GM18520 (cell line): ENCODE results near the gene TNFRSF14.

ENCODE experiments used
- ATAC-seq: cut with Tn5 transposase; IDR thresholded peaks from one replicate; pipeline ENCODE4 v1.9.1; 2021; ENCODE audit not compliant: unreplicated experiment

TNFRSF14 gene

DNA sequence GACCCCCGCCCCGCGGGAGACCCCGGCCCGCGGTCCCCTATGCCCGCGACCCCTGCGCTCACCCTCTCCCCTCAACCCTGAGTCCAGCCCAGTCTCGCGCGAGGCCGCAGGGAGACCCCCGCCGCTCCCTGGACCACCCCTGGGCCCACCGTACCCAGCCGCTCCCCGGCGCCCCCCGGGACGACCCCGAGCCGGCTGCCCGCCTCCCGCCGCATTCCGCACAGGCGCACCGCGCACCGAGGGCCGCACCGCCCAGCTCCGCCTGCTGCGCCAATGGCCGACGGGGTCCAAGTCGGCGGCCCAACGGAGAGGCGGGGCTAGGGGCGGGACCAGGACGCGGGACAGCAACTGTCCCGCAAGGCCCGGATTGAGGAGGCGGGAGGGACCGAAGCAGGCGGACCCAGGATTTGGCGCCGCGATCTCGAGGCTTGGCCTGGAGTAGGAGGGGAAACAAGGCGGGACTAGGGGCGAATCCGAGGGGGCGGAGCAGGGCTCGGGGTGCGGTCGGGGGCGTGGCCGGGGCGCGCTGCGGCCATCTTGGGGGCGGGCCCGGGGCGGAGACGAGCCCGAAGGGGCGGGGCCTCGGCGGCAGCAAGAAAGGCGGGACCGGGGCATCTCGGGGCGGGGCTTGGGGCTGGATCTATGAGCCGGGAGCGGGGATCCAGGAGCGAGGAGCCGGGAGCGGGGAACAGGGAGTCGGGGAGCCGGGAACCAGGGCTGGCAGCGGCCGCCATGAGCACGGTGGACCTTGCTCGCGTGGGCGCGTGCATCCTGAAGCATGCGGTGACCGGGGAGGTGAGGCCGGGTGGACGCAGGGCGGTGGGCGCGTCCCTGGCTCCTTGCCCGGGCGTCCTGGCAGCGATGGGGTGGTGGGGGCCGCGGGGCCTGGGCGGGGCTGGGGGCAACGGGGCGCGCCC, 30.2 kb downstream of the TNFRSF14 start, which contains the start of gene PRXL2B:
TSS of gene PRXL2B (plus strand) at position 624 of the 917 bp plus-strand sequence. CDS start at position 733, 109 bp downstream.
- peak; percentile 56 for ATAC-seq

DNA sequence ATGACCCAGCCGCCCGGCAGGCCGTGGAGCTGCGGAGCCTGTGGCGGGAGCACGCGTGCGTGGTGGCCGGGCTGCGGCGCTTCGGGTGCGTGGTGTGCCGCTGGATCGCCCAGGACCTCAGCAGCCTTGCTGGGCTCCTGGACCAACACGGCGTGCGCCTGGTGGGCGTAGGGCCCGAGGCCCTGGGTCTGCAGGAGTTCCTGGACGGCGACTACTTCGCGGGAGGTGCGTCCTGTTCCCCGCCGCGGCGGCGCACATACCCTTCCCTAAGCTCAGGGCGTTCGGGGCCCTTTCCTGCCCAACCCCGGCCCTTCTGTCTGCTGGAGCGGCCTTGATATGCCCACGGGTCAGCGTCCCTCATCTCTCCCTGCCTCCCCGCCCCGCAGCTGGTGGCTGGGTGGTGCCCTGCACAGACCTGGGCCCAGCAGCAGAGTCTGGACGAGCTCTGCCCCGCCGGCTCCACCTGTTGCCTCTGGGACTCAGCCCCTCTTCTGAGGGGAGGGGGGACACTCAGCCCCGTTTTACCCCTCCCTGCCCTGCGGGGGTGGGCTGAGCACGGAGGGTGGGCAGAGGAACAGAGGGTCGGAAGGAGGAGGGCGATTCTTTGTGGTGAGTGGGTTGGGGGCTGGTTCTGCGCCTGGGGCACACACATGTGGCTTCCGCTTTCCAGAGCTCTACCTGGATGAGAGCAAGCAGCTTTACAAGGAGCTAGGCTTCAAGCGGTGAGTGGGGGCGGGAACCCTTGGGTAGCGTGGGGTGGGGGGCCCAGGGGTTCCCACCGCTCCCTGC, 31.1 kb downstream of the TNFRSF14 start:
- ATAC-seq, result no peak

DNA sequence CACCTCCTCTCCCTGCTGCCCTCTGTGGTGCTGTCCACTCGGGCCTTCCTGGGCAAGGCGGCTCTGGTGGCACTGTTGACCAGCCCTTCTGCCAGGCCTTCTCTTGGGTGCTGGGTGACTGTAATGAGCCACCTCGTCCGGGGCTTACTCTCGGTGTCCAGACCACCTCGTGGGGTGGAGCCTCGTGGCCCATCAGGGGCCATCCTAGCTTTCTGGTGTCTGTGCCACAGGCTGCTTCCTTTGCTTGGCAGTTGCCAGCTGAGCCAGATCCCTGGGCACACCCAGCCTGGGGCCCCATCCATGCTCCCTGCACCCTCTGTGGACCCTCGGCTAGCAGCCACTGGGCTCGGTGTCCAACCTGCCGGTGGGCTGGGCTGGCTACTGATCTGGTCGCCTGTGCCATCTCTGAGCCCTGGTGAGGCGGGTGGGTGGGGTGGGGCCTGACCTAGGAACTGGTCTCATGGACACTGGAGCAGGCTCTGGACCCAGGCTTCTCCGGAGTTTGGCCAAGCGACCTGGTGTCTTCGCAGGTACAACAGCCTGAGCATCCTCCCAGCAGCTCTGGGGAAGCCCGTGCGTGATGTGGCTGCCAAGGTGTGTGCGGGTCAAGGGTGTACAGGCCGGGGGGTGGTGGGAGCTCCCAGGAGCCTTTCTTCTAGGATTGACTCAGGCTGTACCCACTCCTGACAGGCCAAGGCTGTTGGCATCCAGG, 31.8 kb downstream of the TNFRSF14 start:
- ATAC-seq, result no peak

DNA sequence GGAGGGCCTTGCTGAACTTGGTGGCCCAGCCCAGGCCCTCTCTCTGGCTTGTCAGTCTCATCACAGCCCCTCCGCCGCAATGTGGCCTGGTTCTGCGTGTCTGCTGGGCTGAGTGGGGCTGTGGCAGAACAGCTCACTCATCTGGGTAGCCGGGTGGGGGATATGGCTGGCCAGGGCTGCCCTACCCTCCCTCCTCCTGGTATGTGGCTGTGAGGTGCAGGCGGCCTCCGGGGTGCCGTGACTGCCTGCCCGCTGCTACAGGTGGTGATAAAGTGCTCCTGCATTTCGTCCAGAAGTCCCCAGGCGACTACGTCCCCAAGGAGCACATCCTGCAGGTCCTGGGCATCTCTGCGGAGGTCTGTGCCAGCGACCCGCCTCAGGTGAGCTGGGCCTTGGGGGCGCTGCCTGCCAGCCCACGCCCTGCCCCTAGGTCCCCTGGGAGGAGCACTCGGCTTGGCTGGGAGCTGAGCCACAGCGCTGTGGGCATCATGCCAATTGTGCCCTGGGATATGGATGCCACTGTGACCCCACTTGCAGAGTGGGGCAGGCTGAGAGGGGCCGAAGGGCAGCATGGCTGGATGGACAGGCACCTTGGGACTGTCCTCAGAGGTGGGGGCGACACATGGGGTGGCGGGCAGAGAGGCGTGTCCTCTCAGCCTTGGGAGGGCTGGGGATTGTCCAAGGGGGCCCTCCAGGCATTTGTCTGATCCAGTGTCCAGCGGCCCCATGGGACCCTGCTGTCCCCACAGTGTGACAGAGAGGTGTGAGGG, 32.7 kb downstream of the TNFRSF14 start:
- no peak for ATAC-seq

DNA sequence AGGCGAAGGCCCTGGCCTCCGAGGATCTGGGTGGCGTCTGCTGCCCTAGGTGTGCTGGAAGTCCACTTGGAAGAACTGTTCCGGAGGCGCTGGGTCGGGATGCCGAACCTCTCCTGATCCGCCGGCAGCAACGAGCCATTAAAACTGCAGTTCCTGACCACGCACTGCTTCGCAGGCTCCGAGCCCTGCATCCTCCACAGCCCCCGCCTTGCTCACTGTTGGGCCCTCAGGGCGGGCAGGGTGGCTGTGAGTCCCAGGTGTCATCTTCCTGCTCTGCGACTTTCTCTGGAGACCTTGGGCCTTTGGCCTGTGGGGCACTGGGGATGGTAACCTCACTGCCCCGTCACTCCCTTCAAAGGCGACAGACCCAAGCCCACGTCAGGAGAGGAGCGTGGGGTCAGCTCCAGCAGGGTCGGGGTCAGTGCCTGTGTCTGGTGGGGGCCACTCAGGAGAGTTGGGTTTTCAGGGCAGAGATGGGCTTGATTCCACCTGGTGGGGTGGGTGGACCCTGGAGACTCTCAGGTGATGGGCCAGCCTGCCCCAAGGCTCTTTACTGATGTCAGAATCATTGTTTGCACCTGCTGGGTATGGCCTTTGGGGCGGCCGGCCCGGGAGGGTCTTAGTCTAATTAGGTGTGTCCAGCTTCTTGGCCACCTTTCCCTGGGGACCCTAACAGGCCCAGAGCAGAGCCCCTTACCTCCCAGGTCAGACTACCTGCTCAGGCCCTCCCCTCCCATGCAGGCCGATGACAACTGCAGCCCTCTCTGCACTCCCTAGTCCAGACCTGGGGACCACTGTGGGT, 33.5 kb downstream of the TNFRSF14 start:
- no peak for ATAC-seq

DNA sequence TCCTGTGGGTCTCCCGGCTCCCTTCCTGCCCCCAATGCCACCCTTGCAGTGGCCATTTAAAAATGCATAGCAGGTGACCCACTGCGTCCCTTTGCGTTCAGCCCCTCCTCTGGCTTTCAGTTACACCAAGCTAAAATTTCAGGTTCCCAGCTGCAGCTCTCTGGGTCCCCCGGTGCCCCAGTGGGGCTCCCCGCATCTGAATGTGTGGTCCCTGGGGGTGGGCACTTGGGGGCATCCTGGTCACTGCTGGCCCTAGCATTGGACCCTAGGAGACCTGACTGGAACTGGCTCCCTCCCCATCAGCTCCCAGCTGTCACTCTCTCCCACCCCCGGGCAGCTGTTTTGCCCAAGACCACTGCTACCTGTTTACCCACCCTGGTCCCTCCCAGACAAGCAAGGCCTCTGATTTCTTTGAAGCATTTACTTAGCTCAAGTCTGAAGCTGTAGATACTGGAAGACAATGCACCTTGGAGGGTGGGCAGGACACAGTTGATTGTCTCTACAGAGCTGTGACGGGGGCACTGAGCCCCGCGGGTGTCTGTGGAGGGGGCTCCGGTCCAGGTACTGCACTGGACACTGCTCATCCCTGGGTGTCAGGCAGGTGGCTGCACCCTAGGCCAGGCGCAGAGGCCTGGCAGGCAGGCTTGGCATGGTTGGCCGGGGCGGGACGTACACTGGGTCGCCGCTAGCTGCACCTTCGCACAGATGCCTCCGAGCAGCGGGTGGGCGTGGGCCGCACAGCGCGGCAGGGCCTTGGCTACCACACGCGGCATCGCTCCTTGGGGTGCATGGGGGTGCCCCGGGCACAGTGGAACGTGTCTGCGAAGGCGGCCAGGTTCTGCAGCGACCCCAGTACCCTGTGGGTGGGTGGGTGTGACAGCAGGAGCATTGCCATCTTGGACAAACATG, 34.3 kb downstream of the TNFRSF14 start:
- no peak for ATAC-seq

DNA sequence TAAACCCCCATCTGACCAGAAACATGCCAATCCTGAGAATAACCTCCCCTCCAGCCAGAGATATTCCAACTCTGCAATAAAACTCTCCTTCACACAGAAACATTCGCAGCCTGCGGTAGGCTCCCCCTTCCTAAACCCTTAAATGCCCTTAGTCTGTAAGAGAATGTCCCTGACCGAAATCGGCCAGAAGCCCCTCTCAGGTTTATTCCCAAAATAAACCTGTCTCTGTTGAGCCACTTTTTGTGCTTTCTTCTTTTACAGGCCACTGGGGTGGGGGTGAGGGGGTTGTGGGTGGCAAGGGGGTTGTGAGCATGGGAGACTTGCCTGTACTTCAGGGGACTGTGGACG, 35.0 kb downstream of the TNFRSF14 start:
- no peak for ATAC-seq

DNA sequence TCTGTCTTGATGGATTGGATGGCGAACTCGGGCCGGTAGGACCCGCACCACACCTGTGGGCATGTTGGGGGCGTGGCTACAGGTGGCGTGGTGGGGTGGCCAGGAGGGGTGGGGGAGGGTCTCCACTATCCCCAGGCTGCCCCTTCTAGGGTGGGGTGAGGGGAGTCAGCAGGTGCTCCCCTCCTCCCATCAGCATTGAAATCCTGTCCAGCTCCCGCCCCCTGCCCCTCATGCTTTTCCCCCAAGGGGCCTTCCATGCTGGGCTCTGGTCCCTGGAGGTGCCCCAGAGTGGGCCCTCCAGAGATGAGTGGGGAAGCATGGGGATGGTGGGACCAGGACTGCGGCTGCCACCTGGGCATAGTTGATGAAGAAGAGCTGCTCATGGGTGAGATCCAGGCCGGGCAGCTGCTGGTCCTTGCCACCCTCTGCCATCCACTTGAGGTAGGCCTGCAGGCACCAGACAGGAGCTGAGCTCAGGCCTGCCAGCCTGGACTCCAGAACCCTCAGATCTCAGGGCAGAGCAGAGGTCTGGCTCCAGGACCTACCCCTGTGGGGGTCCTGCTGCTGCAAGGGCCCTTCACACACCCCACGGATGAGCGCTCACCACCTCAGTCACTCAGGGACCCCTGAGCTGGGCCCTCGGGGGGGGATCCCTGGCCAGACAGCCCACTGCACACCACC, 35.5 kb downstream of the TNFRSF14 start:
- ATAC-seq, result no peak

DNA sequence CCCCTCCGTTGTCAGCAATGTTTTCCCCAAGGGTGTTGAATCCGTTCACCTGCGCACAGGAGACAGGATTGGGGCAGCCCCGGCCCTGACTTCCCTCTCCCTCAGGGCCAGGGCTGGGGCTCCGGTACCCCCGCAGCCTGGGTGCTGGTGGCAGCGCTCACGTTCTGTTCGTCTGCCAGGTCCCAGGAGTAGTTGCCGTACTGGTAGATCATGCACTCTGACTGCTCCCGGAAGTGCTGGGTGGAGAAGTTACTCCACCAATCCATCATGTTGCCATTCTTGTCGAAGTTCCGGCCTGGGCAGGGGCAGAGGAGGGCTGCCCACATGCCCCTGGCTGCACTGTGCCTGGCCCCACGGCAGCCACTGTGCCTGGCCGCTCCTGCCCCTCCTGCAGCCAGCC, 36.5 kb downstream of the TNFRSF14 start:
- ATAC-seq, result no peak

DNA sequence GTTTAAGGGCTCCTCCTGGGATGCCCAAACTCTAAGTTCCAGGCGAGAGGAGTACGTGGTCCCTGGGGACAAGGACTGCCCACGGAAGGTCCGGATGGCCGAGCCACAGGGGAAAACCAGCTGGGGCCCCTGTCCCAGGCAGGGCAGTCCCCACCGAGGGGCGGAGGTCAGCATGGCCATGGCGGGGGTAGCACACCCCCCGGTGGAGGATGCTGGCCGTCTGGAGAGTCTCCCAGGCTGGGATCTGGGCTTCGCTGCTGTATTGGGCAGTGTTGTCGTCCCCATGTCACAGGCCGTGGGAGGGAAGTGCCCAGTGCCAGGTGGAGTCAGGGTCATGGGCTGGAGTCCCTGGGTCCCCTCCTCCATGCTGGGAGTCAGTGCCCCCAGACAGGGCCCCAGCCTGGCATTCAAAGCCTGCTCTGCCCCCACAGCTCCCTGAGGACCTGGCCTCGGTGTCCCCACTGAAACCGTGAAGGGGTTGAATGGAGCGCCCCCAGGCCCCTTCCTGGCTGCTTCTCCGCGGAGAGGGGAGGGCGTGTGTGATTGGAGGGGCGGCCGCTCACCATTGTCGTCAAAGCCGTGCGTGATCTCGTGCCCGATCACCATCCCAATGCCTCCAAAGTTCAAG, 37.2 kb downstream of the TNFRSF14 start:
- ATAC-seq, result no peak

DNA sequence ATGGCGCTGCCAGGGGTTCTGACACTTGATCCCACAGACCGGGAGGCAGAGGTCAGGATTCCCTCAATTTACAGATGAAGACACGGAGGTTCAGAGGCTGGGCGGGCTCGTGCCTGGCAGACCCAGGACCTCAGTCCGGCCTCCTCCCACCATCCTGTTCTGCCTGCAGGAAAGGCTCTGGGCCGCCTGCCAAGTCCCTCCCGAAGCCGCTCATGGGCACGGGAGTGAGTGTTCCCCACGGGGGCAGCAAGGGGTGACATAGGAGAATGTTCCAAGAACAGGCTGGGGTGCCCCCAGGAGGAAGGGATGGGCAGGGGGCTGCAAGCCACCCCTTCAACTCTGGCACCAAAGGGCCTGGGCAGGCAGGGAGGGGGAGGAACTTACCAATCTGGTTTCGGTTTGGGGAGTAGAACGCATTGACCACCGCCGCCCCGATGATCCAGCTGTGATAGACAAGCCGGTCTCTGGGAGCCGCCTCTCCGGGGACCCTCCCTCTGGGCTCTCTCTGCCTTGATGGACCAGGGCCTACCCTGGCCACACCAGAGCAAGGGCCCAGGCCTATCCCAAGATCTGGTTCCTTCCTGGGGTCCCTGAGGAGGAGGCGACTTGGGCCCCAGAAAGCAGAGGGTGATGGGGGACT, 38.0 kb downstream of the TNFRSF14 start:
- no peak for ATAC-seq

DNA sequence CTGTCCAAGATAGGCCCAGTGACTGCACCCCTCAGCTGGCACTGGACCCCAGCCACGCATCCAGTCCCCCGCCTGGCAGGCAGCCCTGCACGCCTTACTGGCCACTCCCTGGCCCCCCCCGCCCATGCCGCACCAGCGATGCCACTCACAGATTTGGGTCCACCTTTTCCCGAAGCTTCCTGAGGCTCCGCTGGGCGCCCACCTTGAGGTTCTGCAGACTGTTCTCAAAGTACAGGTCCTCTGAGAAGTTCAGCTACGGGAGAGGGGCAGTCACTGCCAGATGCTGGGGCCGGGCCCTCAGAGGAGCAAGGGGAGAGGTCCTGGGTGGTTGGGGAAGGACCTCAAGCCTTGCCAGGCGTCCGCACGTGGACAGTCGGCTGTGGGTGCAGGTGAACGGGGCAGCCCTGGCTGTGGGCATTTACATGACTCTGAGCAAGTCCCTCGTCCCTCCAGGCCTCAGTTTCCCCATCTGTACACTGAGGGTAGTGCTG, 38.5 kb downstream of the TNFRSF14 start:
- no peak for ATAC-seq

DNA sequence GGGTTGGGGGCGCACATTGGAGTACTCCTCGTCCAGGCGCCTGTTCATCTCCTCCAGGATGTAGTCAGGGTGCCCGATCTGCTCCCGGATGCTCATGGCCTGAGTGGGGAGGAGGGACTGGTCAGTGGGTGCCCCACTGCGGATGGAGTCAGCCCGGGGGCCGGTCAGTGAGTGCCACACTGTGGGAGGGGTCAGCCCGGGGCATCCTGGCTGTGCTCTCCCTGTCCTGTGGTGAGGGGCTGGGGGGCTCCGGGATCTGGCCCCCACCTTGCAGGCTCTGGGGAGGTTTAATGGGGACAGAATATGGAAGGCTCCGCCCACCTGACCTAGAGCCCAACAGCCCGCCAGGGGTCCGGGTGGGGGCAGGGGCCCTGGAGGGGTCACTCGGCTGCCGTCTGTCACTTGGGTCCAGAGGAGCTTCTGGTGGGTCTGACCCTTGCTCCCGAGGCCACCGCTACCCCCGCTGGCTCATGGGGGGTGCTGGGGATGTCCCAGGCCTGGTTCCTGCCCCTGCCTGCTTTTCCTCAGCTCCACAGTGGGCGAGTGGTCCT, 39.2 kb downstream of the TNFRSF14 start:
- ATAC-seq, result no peak

DNA sequence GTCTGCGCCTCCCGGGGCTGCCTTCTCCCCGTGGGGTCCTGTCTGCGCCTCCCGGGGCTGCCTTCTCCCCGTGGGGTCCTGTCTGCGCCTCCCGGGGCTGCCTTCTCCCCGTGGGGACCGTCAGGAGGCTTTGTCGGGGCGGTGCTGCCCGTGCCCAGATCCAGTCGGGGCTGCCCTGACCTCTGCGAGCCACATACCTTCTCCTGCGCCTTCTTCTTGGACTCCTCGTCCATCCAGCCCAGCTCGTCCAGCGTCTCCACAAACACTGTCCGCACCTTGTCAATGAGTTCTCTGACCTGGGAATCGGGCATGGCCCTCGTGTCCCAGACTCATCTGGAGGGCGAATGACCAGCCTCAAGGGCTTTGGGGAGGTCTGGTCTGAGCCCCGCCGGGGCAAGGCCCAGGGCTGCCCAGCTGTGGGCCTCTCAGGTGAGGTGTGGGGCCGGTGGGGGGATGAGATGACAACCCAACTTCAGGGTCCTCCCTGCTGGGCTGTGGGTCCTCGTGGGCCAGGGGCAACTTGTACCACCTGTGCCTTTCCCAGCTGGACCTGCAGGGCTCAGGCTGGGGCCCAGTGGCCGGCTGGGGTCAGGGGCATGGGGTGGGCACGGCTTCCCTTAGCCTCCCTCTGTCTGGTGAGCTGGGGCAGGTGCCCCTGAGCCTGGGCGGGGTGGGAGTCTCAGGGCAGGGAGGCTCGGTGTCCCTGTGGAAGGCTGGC, 39.8 kb downstream of the TNFRSF14 start:
- no peak for ATAC-seq

DNA sequence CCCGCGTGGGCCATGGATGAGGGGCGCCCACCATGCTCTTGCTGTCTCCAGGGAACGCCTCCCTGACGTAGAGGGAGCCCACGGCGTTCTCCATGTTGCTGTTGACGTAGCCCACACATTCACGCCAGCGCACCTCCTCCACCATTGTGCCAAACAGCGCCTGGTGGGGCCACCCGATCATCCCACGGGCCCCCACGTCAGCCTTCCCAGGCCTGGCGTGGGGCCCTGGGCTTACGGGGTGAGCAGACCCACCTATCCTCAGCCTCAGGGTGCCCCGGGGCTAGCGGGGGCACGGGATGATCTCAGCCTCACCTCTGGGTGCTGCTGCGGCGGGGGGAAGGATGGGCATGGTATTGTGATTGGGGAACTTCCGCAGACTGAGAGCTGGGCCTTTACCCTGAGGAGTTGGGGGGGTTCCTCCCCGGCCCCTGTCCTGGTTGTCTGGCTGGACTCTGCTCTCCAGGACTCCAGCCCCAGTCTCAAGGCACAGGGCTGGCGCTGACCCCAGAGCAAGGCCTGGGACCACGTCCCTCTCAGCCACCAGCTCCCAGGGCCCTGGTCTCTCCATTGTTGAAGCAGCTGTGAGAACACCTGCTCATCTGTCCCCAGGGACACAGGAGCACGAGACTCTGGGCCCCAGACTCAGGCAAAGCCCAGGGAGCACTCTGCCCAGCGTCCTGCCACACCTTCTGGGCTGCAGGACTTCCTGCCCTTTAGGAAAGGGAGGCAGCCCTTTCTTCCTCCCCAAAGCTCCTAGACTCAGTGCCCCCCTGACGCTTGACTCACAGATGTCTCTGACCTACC, 40.6 kb downstream of the TNFRSF14 start:
- ATAC-seq, result no peak
